Keratinocyte (primary cell): ENCODE measurements around the gene SLC12A1.

ENCODE experiments used
- CTCF ChIP-seq, 3 experiments: IDR thresholded peaks in 1 of 3; conservative IDR thresholded peaks in 1 of 3; optimal IDR thresholded peaks in 1 of 3; 2 replicates in 2 of 3; 3 replicates in 1 of 3; pipeline versions ENCODE3 to v1.5.1; 2011; ENCODE audit warnings: low read length in 3 of 3, mild to moderate bottlenecking in 3 of 3, moderate library complexity in 2 of 3, control low read depth in 1 of 3, inconsistent platforms in 1 of 3; ENCODE audit not compliant: insufficient read depth in 2 of 3; ENCODE audit errors: extremely low read depth in 1 of 3
- EZH2 ChIP-seq: IDR thresholded peaks from one replicate; pipeline ENCODE4 v1.6.1; 2012; ENCODE audit warnings: inconsistent platforms, mild to moderate bottlenecking, low read length, moderate library complexity

- TF ChIP-seq CTCF (optimal IDR thresholded peaks at IDR 0.05 in 1 of 3, IDR thresholded peaks at IDR 0.05 in 1 of 3, conservative IDR thresholded peaks at IDR 0.05 in 1 of 3; ENCODE audit: extremely low read depth in 1 of 3, insufficient read depth in 2 of 3, low read length in 3 of 3) (no peak), EZH2 (no peak)
Observed at GRCh38 chr15:48340111-48340510, 134.0 kb downstream of the SLC12A1 start.
